GM12892 (cell line): ENCODE measurements around the gene TMEM130.
"Not testable (repeated sequence)": the region's sequence is repeated elsewhere in the genome, so short reads cannot be mapped to it uniquely, and the experiment has no call there.

Experiments used
- DNase-seq: peaks from one replicate; pipeline ENCODE4 v3.0.0; 2011; ENCODE audit not compliant: insufficient read length
- FAIRE-seq: peaks from 2 replicates; lab custom pipeline; 2011; peaks lifted over from hg19 to GRCh38; lab: Jason Lieb, UNC
- POLR2A ChIP-seq: IDR thresholded peaks from 2 replicates; pipeline ENCODE4 v1.6.1; 2011; ENCODE audit warnings: low read depth, low read length, control low read depth
- POLR2AphosphoS5 ChIP-seq: IDR thresholded peaks from 2 replicates; pipeline ENCODE4 v1.6.1; 2011; ENCODE audit warnings: low read depth, low read length, control low read depth
- TAF1 ChIP-seq: IDR thresholded peaks from 2 replicates; pipeline ENCODE4 v1.6.1; 2011; ENCODE audit warnings: low read depth, mild to moderate bottlenecking, control low read depth, low read length, borderline replicate concordance

TMEM130 gene

GRCh38 chr7:98863601-98864000 lies 6.2 kb downstream of the TMEM130 start:
- FAIRE-seq (no peak), DNase-seq (no peak)
- TF ChIP-seq POLR2AphosphoS5 (no peak), POLR2A (no peak), TAF1 (no peak)

- TF ChIP-seq TAF1 (no peak), POLR2A (no peak), POLR2AphosphoS5 (no peak)
- DNase-seq = no peak
- no peak for FAIRE-seq
Observed at GRCh38 chr7:98862716-98863420, 6.9 kb downstream of the TMEM130 start.

DNA sequence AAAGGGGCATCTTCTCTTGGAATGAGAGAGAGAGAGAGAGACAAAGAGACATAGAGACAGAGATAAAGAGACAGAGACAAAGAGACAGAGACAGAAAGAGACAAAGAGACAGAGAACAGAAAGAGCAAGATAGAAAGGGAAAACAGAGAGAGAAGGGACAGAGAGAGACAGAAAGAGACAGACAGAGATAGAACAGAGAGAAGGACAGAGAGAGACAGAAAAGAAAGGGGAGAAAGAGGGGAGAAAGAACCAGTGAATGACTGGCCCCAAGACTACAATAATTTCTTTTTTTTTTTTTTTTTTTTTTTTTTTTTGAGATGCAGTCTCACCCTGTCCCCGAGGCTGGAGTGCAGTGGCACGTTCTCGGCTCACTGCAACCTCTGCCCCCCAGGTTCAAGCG lies 7.6 kb downstream of the TMEM130 start:
- TF ChIP-seq TAF1 (no peak), POLR2A (no peak), POLR2AphosphoS5 (no peak)
- FAIRE-seq = no peak
- DNase-seq = no peak

GRCh38 chr7:98860071-98860470 lies 9.7 kb downstream of the TMEM130 start:
- DNase-seq (no peak), FAIRE-seq (no peak)
- TF ChIP-seq POLR2A = no peak
- TF ChIP-seq POLR2AphosphoS5 = no peak
- TF ChIP-seq TAF1 = no peak

DNA sequence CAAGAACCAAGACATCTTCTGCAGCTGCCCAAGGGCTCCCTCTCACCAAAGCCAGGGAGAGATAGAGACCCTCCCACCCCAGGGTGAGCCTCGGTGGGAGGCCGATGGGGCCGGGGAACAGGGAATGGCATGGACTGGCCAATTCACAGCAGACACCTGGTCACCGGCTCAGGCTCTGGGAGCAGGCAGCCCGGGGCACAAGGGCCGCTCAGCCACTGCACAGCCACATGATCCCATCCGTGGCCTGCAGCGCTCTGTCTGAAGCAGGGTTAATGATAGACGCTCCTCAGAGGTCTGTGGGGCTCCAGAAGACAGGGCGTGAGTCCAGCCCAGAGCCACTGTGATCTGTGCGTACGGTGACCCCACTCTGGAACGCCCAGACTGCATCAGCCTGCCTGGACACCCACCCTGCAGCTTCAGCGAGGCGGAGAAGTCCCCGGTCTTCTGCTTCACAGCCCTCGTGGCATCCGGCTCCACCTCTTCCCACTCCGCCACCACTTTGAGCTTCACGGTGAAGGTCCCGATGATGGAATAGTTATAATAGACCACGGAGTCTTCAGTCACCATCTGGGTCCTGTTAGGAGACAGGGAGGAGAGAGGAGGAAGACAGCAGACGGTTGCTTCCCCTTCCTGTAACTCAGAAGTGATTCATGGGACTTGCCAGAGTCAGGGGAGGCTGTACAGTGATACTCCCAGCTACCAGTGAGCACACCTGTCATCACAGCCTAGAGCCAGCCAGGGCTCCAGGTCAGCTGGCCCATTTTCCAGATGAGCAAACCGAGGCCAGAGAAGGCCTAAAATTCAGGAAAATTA lies 14.0 kb downstream of the TMEM130 start:
- no peak for FAIRE-seq
- TF ChIP-seq POLR2AphosphoS5 (no peak), TAF1 (no peak), POLR2A (no peak)
- no peak for DNase-seq

- DNase-seq = no peak
- FAIRE-seq = no peak
- no peak for TF ChIP-seq TAF1
- TF ChIP-seq POLR2AphosphoS5 = no peak
- TF ChIP-seq POLR2A = no peak
Observed at GRCh38 chr7:98852826-98853225, 17.0 kb downstream of the TMEM130 start.

GRCh38 chr7:98848918-98849317 lies 20.9 kb downstream of the TMEM130 start:
- DNase-seq (no peak), FAIRE-seq (no peak)
- TF ChIP-seq TAF1 (no peak), POLR2A (no peak), POLR2AphosphoS5 (no peak)

GRCh38 chr7:98842552-98842951 lies 27.3 kb downstream of the TMEM130 start:
- DNase-seq, FAIRE-seq: not testable (repeated sequence)

GRCh38 chr7:98841179-98841997 lies 28.4 kb downstream of the TMEM130 start:
- peak; percentile 54 for DNase-seq
- TF ChIP-seq POLR2A (no peak), TAF1 (no peak), POLR2AphosphoS5 (no peak)

DNA sequence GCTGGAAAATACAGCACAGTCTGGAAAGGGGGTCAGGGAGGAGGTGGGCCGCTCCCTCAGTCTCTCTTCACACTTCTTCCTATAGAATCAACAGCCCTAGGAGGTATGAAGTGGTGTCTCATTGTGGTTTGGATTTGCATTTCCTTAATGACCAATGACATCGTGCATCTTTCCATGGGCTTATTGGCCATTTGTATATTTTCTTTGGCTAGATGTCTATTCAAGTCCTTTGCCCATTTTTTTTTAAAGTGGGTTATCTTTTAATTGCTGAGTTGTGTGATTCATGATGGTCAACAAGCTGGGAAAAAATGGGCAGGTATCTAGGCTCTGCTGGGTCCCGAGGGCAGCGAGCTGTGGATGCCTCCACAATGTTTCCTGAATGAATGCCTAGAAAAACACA lies 29.1 kb downstream of the TMEM130 start:
- DNase-seq = no peak
- TF ChIP-seq POLR2AphosphoS5 (no peak), POLR2A (no peak), TAF1 (no peak)
- FAIRE-seq = no peak

More at GRCh38 chr7:98841179-98841997, 28.4 kb downstream of the TMEM130 start:
- FAIRE-seq = peak; percentile 88

GRCh38 chr7:98840096-98840495 lies 29.7 kb downstream of the TMEM130 start:
- no peak for TF ChIP-seq POLR2AphosphoS5
- no peak for TF ChIP-seq TAF1
- TF ChIP-seq POLR2A = no peak
- FAIRE-seq (no peak), DNase-seq (no peak)
